GM18907 (cell line): ENCODE data around the gene PDLIM1.

ENCODE experiments used
- ATAC-seq: cut with Tn5 transposase; IDR thresholded peaks from one replicate; pipeline ENCODE4 v1.9.1; 2021; ENCODE audit warnings: mild to moderate bottlenecking, moderate library complexity; ENCODE audit not compliant: unreplicated experiment

The PDLIM1 gene

DNA sequence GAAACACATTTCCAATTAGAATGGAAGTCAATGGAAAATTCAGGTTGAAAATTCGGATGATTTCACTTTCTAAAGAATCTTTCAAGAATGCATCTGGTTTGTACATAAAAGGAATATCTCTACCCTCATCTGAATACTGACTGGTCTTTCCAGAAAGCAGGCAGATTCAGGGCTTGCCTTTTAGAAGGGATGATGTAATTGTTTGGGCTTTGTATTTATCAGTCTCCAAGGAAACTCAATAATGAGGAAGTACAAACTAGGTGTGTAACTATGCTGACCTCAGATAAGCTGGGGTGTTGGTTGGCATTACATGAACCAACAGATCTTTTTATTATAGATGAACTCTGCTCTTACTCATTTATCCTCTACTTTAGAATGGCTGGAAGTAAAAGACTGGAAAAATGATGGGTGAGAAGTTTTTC is 24.1 kb downstream of the PDLIM1 start:
- ATAC-seq: peak; percentile 88

DNA sequence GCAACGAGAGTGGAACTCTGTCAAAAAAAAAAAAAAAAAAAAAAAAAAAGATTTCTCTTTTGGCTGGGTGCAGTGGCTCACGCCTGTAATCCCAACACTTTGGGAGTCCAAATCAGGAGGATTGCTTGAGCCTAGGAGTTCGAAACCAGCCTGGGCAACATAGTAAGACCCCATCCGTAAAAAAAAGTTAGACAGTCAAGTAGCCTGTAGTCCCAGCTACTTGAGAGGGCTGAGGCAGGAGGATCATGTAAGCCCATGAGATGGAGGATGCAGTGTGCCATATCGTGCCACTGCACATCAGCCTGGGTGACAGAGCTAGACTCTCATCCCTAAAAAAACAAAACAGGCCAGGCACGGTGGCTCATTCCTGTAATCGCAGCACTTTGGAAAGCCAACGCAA is 25.2 kb downstream of the PDLIM1 start:
- ATAC-seq: no peak

DNA sequence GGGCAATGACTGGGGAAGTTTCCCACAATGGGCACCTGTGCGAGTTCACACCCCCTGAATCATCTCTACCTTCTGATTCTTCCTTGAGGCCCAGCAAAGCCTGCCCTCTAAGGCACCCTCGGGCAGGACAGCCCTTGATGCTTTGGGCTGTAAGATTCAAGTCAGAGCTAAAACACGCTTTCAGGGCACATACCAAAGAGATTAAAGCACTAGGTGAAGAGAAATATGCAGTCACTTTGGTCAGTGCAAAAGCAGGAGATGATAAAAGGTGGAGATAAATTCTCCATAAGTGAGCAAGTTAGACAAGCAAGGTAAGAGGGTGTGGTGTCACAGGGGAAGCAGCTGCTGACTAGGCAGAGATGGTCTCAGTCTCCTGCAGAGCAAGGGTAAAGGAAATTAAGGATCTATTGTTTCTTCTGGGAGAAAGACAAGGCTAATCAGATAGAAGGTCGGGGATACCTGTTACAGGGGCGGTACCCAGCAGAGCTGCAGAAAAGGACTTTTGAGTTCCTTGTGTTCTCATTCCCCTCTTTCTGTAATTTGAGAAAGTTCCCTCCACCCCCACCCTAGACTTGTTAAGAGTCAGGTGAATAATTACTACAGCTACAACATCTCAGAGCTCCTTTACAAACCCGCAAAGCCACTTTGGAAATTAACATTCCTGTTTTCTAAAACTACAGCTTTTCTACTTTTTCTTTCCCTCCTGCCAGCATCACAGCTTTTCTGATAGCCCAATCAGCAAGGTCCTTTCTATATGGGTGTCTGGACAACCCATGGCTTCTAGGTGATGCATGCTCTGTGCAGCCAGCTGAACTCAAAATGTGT is 26.4 kb downstream of the PDLIM1 start:
- ATAC-seq: no peak

DNA sequence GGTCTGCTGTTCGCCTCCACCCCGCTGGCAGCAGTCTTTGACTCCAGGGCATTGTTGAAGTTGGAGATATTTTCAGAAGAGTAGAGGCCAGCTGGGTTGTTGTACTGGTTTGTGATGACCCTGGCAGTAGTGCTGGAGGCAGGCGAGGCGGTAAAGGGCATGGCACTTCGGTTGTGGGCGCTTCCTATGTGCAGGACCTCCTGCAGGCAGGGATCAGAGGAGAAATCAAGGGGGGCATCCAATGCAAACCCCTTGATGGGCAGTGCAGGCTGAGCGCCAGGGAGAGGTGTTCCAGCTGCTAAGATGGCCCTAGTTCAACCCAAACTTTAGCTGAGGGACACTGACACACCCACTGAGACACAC is 27.0 kb downstream of the PDLIM1 start:
- ATAC-seq: no peak

DNA sequence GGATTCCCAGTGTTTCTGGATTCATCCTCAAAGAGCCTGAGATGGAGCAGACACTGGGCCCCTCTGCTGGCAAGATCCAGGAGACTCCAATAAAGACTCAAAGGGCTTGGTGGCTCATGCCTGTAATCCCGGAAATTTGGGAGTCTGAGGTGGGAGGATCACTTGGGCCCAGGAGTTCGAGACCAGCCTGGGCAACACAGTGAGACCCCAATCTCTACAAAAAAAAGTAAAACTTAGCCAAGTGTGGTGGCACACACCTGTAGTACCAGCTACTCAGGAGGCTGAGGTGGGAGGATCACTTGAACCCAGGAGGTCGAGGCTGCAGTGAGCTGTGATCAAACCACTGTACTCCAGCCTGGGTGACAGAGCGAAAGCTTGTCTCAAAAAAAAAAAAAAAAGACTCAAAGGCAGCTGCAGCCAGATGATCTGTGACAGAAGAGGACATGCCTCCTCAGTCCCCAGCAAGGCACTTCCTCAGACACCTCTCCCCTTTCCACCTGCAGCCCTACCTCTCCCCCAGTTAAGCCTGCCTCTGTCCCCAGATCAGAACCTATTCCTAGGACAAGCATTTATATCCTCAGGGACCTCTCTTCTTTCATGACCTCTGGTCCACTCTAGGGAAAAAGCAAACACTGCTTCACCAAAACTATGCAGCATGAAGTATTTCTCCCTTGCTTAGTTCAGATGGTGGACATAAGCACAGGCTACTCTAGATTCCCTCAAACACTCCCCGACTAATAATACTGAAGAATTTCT is 27.9 kb downstream of the PDLIM1 start:
- no peak for ATAC-seq

DNA sequence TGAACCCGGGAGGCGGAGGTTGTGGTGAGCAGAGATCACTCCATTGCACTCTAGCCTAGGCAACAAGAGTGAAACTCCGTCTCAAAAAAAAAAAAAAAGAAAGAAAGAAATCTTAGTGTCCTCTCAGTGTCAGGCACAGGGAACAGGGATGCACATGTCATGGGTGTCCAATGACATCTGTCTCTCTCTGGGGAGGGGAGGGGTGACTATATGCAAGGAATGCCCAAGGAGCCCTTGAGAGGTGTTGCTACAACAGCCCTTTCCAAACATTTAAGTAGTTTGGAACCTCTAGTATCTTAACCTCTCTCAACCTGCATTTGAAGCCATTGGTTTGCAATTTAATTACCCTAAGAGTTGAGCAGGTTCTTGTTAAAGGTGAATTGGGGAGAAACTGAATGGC is 28.9 kb downstream of the PDLIM1 start:
- no peak for ATAC-seq

DNA sequence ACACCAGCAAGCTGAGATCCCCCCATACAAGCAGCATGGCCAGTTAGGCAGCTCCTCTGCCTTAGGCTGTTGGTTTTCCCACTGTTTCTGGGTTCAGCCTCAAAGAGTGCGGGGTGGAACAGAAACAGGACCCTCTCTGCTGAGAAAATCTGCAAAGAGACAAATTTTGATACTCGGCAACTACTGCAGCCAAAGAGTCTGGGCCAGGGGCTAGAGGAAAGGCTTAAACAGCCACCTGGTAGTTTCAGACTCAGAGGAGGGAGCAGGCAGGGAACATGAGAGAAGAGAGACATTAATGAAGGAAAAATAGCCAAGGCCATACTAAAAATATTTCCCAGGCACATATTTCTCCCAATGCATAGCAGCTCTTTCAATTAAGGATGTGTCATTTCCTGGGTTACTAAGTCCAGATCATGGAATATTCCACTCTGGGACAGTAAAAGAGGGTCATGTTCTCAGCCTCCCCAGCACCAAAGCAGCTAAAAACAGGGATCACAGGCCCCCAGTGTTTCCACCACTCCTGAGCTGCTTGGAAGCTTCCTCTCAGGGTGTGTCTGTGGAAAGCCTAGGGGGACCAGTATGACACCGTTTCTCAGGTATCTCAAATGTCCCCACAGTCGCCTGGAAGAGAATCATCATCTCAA is 29.8 kb downstream of the PDLIM1 start:
- no peak for ATAC-seq

DNA sequence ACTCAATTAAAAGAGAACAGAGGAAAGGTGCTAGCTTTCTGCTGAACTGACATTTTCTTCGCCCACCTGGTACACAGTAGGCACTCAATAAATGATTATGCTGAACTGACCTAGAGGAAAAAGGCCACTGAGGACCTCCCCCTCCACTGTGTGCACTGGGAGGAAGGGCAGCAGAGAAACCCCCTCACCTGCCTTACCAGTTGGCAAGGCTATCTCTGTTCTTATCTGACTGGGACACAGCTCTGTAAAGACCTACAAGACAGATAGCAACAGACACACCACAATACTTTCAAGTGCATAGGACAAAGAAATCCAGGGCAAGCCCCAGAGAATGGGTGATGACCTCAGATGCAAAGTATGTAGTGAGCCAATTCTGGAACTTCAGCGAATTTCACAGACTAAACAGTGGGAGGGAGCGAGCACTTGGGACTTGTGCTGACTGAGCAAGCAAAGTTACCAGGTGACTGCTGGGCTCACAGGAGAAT is 30.4 kb downstream of the PDLIM1 start:
- peak; percentile 42 for ATAC-seq

DNA sequence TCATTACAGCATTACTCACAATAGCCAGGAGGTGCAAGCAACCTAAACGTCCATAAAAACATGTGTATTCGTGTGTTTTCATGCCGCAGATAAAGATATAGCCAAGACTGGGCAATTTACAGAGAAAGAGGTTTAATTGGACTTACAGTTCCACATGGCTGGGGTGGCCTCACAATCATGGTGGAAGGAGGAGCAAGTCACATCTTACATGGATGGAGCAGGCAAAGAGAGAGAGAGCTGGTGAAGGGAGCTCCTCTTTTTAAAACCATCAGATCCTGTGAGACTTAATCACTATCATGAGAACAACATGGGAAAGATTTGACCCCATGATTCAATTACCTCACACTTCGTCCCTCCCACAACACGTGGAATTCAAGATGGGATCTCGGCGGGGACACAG is 33.0 kb downstream of the PDLIM1 start:
- no peak for ATAC-seq

DNA sequence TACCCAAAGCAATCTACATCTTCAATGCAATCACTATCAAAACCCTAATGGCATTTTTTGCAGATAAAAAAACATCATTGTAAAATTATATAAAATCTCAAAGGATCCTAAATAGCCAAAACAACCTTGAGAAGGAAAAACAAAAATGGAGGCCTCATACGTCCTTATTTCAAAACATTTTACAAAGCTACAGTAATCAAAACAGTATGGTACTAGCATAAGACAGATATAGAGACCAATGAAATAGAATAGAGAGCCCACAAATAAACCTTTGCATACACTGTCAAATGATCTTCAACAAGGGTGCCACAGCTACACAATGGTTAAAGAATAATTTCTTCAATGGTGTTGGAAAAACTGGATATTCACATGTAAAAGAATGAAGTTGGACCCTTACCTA is 34.5 kb downstream of the PDLIM1 start:
- no peak for ATAC-seq

DNA sequence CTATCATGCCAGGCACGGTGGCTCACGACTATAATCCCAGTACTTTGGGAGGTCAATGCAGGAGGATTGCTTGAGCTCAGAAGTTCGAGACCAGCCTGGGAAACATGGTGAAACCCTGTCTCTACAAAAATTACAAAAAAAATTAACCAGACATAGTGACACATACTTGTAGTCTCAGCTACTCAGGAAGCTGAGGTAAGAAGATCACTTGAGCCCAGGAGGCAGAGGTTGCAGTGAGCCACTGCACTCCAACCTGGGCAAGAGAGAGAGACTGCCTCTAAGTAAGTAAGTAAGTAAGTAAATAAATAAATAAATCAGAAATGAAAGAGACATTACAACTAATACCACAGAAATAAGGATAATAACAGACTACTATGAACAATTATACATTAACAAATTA is 36.2 kb downstream of the PDLIM1 start:
- no peak for ATAC-seq

DNA sequence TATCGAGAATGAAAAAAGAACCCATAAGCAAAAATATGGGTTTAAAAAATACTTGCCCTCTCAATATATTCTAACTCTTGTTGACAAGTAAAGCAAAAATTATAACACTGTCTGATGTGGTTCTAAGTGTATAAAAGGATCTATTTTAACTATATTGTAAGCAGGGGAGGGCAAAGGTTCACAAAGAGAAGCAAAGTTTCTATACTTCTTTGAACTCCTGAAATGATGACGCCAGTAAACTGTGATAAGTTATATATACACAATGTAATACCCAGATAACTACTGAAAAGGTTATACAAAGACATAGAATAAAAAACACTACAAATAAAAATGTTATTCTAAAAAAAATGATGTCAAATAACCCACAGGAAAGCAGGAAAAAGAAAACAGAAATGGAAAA is 37.1 kb downstream of the PDLIM1 start:
- no peak for ATAC-seq

DNA sequence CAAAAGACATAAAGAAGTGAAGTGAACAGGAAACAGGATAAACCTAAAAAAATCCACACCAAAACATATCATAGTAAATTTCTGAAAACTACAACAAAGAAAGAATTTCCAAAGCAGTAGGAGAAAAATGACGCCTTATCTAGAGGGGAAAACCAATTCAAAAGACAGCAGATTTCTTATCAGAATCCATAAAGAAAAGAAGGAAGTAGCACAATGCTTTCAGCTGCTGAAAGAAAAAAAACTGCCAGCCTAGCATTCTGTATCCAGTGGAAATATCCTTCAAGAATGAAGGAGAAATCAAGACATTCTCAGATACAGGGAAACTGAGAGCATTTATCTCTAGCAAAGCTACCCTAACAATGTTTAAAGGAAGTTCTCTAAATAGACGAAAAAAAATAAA is 37.8 kb downstream of the PDLIM1 start:
- ATAC-seq: no peak

DNA sequence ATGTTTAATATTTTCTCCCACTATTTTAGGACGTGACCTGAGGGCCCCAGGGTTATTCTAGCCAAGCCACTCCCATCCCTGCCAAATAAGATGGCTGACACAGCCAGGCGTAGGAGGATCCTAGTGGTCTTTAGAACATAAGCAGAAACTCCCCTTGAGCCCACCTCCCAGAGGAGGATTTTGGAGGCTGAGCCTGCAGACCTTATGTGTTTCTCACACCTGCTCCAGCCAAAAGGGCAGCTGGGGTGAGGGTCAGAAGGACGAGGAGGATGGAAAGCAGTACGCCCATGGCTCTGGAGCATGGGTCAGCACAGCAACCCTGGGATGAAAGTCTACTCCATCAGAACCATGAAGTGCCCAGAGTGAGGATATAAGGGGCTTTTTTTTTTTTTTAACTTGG is 39.9 kb downstream of the PDLIM1 start:
- ATAC-seq: no peak

DNA sequence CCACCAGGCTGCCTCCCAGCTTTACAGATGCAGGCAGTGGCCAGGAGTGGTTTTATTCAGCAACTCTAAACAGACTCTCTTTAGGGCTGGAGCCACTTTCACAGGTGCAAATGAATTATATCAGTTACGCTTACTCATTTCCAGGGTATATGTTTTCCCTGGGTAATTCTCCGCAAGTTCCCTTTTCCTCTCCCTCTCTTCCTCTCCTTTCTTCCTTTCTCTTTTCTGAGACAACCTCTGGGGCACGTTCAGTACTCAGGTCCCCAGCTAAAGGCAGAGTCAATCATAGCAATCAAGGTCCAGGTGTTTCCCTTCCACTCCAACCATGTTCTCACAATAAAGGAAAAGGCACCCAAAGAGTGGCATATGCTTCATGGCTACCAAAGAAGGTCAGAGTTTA is 41.3 kb downstream of the PDLIM1 start:
- ATAC-seq: no peak

DNA sequence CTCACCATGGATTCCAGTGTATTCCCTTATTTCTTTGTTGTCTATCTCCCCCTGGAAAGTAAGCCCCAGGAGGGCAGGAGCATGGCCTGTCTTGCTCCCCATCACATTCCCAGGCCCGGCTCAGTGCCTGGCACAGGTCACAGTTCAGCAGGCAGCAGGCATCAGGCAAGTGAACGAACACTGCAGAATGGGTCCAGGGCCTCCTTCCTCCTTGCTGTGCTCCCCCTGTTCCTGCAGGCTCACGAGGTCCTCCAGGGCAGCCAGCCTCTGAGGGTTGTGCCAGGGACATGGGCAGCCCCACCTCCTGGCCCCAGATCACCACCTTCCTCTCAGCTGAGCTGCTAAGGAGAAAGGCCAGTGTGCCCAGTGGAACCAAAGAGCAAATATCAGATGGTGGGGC is 41.8 kb downstream of the PDLIM1 start:
- ATAC-seq: no peak

DNA sequence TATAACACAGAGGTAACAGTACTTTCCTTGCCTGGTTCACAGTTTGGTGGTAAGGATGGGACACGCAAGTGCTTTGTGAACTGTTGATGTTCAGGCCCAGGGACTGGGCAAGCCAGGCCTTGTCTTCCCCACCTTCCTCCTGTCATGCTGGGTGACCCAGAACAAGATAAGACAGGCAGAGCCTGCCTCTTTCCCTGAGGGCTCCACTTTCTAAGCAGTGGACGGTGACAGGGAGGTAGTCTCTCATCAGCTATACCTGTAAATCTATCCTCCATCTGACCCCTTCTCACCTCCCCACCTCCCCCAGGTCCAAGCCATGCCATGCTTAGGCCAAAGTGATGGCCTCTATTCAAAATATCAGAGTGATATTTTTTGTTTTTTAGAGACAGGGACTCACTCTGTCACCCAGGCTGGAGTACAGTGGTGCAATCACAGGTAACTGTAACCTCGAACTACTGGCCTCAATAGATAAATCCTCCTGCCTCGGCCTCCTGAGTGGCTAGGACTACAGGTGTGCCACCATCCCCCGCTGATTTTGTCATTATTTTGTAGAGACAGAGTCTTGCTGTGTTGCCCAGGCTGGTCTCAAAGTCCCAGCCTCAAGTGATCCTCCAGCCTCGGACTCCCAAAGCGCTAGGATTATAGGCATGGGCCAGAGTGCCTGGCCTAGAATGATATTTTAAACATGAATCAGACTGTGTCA is 42.8 kb downstream of the PDLIM1 start:
- no peak for ATAC-seq

DNA sequence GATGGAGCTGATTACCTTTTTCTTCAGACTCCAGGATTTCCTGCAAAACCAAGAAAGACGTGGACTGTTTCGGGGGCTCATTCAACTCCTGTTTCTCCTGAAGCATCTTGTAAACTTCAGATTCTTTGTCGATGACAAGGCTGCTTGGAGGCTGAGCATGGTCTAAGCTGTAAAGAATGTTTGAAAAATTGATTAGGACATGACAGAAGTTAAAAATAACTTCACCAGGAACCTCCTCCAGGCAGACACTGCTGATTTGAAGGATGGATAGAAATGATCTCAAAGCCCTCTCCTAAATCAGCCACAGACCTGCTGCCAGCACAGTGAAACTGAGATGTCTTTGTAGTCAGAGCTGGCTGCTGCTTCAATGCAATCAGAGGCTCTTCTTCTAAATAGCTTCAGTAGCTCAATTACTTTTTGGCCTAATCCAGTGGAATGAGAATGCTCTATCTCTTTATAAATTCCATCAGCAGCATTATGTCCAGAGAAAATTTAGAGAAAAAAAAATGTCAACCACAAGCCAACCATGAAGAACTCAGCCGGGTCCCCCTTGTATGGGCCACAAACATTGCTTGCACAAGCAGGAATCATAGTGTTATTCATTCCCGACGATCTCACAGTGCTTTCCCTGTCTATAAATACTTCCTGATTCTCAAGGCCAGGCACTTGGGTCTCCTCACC is 43.5 kb downstream of the PDLIM1 start:
- ATAC-seq: no peak

DNA sequence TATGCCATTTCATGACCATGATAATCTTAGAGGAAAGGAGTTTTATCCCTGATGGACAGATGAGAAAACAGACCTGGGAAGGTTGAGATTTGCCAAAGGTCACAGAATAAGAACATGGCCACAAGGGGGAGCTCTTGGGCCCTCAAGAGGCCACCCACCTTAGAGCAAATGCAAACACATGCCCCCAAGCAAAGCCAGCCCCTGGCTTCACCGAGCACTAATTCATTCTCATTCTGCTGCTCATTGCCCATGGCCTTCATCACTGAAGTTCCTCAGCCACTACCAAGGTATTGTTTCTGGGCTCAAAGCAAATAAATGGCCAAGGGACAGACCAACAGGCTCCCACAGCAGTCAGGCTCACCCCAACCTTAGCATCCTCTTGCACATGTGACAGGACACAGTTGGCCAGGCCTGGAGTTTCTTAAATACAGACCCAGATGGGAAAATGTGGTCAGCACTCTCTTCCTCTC is 44.2 kb downstream of the PDLIM1 start:
- ATAC-seq: no peak

DNA sequence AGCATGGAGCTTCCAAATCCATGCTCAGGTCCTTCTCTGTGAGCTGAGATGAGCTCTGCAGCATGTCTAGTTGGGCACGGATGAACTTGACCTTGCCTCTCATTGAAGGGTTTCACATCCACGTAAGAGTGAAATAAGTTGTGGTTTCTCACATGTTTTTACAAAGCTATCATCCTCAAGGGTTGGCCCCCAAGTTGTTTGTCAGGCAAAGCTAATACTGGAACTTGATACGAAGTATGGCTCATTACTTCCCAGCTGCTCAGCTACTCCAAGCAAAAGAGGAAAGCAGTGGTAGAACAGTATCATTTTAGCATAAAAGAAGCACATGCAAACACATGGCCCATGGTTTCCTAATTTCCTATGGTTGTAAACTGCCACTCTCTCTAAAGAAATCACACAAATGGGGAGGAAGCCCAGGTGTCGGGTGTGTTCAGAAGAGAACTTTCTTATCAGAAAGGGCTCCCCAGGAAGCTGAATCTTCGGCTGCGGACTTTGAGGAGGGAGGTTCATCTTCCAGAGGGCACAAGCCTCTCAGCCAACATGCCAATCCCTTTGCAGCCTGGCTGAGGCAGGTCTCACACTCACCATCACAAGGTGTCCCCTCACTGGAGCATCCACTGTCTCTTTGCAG is 45.3 kb downstream of the PDLIM1 start:
- ATAC-seq: peak; percentile 91
